ENCODE measurements around the gene TNNT3. TPM values are rescaled to one million over a fixed set of nuclear protein-coding genes. Genes with fewer than 3 reads are reported as not detected.

TNNT3 gene
- total RNA-seq, 1 experiment from 2014 or later = not detected

GRCh38 chr11:1890856-1891830 is 28.4 kb upstream of the TNNT3 start:
- no peak for ATAC-seq
- no peaks in the 10 kb centered on the region for H3K9me2 ChIP-seq (replicated peaks; ENCODE audit: low read length)
- no peak overlapping the region for H3K4me3 ChIP-seq (ENCODE audit: low read length)
- ChIA-PET POLR2A (ENCODE audit: unreplicated experiment) (no interaction called here), CTCF (no interaction called here)
- peaks cover 7% of the 10 kb centered on the region for H3K27me3 ChIP-seq (ENCODE audit: low read length)
- H3K4me2 ChIP-seq (ENCODE audit: low read length) = no peak overlapping the region
- H3K9ac ChIP-seq (ENCODE audit: low read length) = no peak overlapping the region
- H4K20me1 ChIP-seq (ENCODE audit: low read length) = no peaks in the 10 kb centered on the region
- no peaks in the 10 kb centered on the region for H3F3A ChIP-seq (ENCODE audit: low read length, unreplicated experiment)
- no peaks in the 10 kb centered on the region for H3K36me3 ChIP-seq (ENCODE audit: low read depth, low read length)
- H3K4me1 ChIP-seq (ENCODE audit: insufficient read depth, low read length) = no peaks in the 10 kb centered on the region
- no TSS peak for BruUV-seq (replicated peaks)
- DNase-seq = no peak
- H3K79me2 ChIP-seq (ENCODE audit: low read length) = no peaks in the 10 kb centered on the region
- H3K9me3 ChIP-seq (ENCODE audit: low read length) = no peaks in the 10 kb centered on the region
- TF ChIP-seq CTCF (conservative IDR thresholded peaks at IDR 0.05; ENCODE audit: low read depth, low read length) (no peak), EZH2 (IDR thresholded peaks at IDR 0.05; ENCODE audit: low read length, unreplicated experiment) (no peak), EZH2phosphoT487 (IDR thresholded peaks at IDR 0.05; ENCODE audit: borderline replicate concordance, low read length) (no peak)
- intact Hi-C loops (cut with micrococcal nuclease) = loop anchor here (10.0 kb wide), 1 partner anchor 54 kb away; the partner anchor contains the start of gene MRPL23
- no peak overlapping the region for H2AFZ ChIP-seq (ENCODE audit: low read length)
- no peak overlapping the region for H3K27ac ChIP-seq (ENCODE audit: low read length)

GRCh38 chr11:1891831-1892115 is 27.7 kb upstream of the TNNT3 start, which contains the start of gene PRR33:
Gene PRR33 (minus strand): TSS chr11:1891895. CDS start chr11:1890584, 1,311 bp downstream.
- H3K27me3 ChIP-seq (ENCODE audit: low read length) = peaks cover 14% of the 10 kb centered on the region
- DNase-seq = no peak
- H3K9me3 ChIP-seq (ENCODE audit: low read length) = no peaks in the 10 kb centered on the region
- H3K4me1 ChIP-seq (ENCODE audit: insufficient read depth, low read length) = no peaks in the 10 kb centered on the region
- intact Hi-C loops (cut with micrococcal nuclease) = loop anchor here (10.0 kb wide), 1 partner anchor 53 kb away; the partner anchor contains the start of gene MRPL23
- no peaks in the 10 kb centered on the region for H3F3A ChIP-seq (ENCODE audit: low read length, unreplicated experiment)
- no peak within 1 kb of the TSS for H3K4me2 ChIP-seq (ENCODE audit: low read length)
- no peaks in the 10 kb centered on the region for H4K20me1 ChIP-seq (ENCODE audit: low read length)
- H3K4me3 ChIP-seq (ENCODE audit: low read length) = no peak within 1 kb of the TSS
- H3K36me3 ChIP-seq (ENCODE audit: low read depth, low read length) = no peaks in the 10 kb centered on the region
- CTCF ChIA-PET = no interaction called here
- H3K9me2 ChIP-seq (replicated peaks; ENCODE audit: low read length) = no peaks in the 10 kb centered on the region
- no peak within 1 kb of the TSS for H3K27ac ChIP-seq (ENCODE audit: low read length)
- ATAC-seq = no peak
- no TSS peak for BruUV-seq (replicated peaks)
- POLR2A ChIA-PET (ENCODE audit: unreplicated experiment) = no interaction called here
- no peak within 1 kb of the TSS for H2AFZ ChIP-seq (ENCODE audit: low read length)
- no peaks in the 10 kb centered on the region for H3K79me2 ChIP-seq (ENCODE audit: low read length)
- no peak for TF ChIP-seq CTCF (conservative IDR thresholded peaks at IDR 0.05; ENCODE audit: low read depth, low read length)
- no peak for TF ChIP-seq EZH2 (IDR thresholded peaks at IDR 0.05; ENCODE audit: low read length, unreplicated experiment)
- no peak for TF ChIP-seq EZH2phosphoT487 (IDR thresholded peaks at IDR 0.05; ENCODE audit: borderline replicate concordance, low read length)
- H3K9ac ChIP-seq (ENCODE audit: low read length) = no peak within 1 kb of the TSS

GRCh38 chr11:1892116-1892515 is 27.4 kb upstream of the TNNT3 start:
- no TSS peak for BruUV-seq (replicated peaks)
- no peak overlapping the region for H3K27ac ChIP-seq (ENCODE audit: low read length)
- intact Hi-C loops (cut with micrococcal nuclease) = loop anchor here (10.0 kb wide), 1 partner anchor 53 kb away; the partner anchor contains the start of gene MRPL23
- H3F3A ChIP-seq (ENCODE audit: low read length, unreplicated experiment) = no peaks in the 10 kb centered on the region
- H3K9me2 ChIP-seq (replicated peaks; ENCODE audit: low read length) = no peaks in the 10 kb centered on the region
- DNase-seq (no peak), ATAC-seq (no peak)
- ChIA-PET POLR2A (ENCODE audit: unreplicated experiment) (no interaction called here), CTCF (no interaction called here)
- H3K4me1 ChIP-seq (ENCODE audit: insufficient read depth, low read length) = no peaks in the 10 kb centered on the region
- no peak overlapping the region for H3K4me3 ChIP-seq (ENCODE audit: low read length)
- H3K36me3 ChIP-seq (ENCODE audit: low read depth, low read length) = no peaks in the 10 kb centered on the region
- TF ChIP-seq EZH2 (IDR thresholded peaks at IDR 0.05; ENCODE audit: low read length, unreplicated experiment) = no peak
- no peak for TF ChIP-seq CTCF (conservative IDR thresholded peaks at IDR 0.05; ENCODE audit: low read depth, low read length)
- TF ChIP-seq EZH2phosphoT487 (IDR thresholded peaks at IDR 0.05; ENCODE audit: borderline replicate concordance, low read length) = no peak
- no peaks in the 10 kb centered on the region for H4K20me1 ChIP-seq (ENCODE audit: low read length)
- no peaks in the 10 kb centered on the region for H3K79me2 ChIP-seq (ENCODE audit: low read length)
- peaks cover 17% of the 10 kb centered on the region for H3K27me3 ChIP-seq (ENCODE audit: low read length)
- H3K9ac ChIP-seq (ENCODE audit: low read length) = no peak overlapping the region
- no peaks in the 10 kb centered on the region for H3K9me3 ChIP-seq (ENCODE audit: low read length)
- H2AFZ ChIP-seq (ENCODE audit: low read length) = no peak overlapping the region
- no peak overlapping the region for H3K4me2 ChIP-seq (ENCODE audit: low read length)
